Bronchial epithelial cell (primary cell): ENCODE data around the gene RPL19. TPM values are rescaled to one million over a fixed set of nuclear protein-coding genes. Genes with fewer than 3 reads are reported as not detected.

Source experiments
- DNase-seq: peaks from one replicate; pipeline ENCODE4 v3.0.0-alpha.2; 2010; ENCODE audit warnings: low read depth
- FAIRE-seq: peaks from 2 replicates; lab custom pipeline; 2011; peaks lifted over from hg19 to GRCh38; lab: Jason Lieb, UNC
- H3K27me3 ChIP-seq: 2 replicates; pipeline ENCODE4 v1.5.1; 2011; ENCODE audit warnings: low read length; ENCODE audit not compliant: control insufficient read depth, insufficient read depth
- H3K36me3 ChIP-seq: 2 replicates; pipeline ENCODE4 v1.5.1; 2011; ENCODE audit warnings: low read length; ENCODE audit not compliant: control insufficient read depth, insufficient read depth
- H3K4me3 ChIP-seq: 2 replicates; pipeline ENCODE4 v1.5.1; 2011; ENCODE audit warnings: mild to moderate bottlenecking, low read depth, low read length, control low read depth
- total RNA-seq: library from RNA; depleted of rRNA; stranded (reverse); fragments of >200 nt; gene quantifications from 2 replicates; pipeline ENCODE4 v1.2.1, GENCODE V29; 2014
- TF ChIP-seq, protein P1 (sequence below): IDR thresholded peaks from 2 replicates; pipeline ENCODE4 v1.5.1; 2011; ENCODE audit warnings: mild to moderate bottlenecking, moderate library complexity, low read length, control low read depth, inconsistent platforms; ENCODE audit not compliant: insufficient read depth, severe bottlenecking

The RPL19 gene
- total RNA-seq, 1 donor from 2014 or later = 3,067 TPM

GRCh38 chr17:39174920-39175694 lies 25.0 kb upstream of the RPL19 start:
- Histone ChIP-seq H3K4me3 (no peak overlapping the region), H3K27me3 (no peaks in the 10 kb centered on the region), H3K36me3 (peaks cover 9% of the 10 kb centered on the region)
- DNase-seq = peak; percentile 25
- TF ChIP-seq, protein P1, sequence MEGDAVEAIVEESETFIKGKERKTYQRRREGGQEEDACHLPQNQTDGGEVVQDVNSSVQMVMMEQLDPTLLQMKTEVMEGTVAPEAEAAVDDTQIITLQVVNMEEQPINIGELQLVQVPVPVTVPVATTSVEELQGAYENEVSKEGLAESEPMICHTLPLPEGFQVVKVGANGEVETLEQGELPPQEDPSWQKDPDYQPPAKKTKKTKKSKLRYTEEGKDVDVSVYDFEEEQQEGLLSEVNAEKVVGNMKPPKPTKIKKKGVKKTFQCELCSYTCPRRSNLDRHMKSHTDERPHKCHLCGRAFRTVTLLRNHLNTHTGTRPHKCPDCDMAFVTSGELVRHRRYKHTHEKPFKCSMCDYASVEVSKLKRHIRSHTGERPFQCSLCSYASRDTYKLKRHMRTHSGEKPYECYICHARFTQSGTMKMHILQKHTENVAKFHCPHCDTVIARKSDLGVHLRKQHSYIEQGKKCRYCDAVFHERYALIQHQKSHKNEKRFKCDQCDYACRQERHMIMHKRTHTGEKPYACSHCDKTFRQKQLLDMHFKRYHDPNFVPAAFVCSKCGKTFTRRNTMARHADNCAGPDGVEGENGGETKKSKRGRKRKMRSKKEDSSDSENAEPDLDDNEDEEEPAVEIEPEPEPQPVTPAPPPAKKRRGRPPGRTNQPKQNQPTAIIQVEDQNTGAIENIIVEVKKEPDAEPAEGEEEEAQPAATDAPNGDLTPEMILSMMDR = peak; percentile 93
- no peak for FAIRE-seq

DNA sequence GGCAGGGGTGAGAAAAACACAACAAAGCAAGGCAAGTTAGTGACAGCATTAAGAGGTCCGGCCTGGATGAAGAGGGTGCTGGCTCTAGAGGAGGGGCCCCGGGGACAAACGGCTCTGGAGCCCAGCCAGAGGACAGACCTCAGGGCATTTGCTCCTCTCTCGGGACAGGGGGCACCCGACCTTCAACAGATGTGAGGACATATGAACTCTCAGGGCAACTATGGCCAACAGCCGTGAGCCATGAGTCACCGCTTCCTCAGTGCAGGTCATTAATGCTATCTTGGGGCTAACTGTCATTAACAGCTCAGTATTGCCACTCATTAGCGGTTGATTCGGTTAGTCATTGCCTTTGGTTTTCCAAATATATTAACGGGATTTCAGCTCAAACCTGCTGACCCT lies 24.4 kb upstream of the RPL19 start:
- peaks cover 9% of the 10 kb centered on the region for H3K36me3 ChIP-seq
- DNase-seq = peak; percentile 21
- TF ChIP-seq, protein P1 = no peak
- H3K27me3 ChIP-seq = no peaks in the 10 kb centered on the region
- H3K4me3 ChIP-seq = no peak overlapping the region
- no peak for FAIRE-seq

DNA sequence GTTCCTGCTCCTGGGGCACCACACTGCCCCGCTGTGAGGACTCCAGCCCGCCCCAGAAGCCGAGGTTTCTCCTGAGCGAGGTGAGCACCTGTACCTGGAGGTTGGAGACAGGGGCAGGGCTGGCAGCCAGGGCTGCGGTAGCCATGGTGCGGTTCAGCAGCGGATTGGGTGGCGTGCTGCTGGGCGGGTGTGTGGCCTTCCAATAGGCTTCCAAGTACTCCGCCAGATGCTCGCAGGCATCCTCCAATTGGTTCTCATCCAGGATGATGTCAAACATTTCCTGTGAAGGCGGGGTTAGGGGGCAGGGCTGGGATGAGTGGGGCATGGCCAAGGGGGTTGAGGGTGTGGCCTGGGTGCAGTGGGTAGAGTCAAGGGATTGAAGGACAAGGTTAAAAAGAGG lies 22.8 kb upstream of the RPL19 start:
- TF ChIP-seq, protein P1 = no peak
- Histone ChIP-seq H3K4me3 (no peak overlapping the region), H3K36me3 (peaks cover 9% of the 10 kb centered on the region), H3K27me3 (no peaks in the 10 kb centered on the region)
- FAIRE-seq = no peak
- DNase-seq = no peak

GRCh38 chr17:39178536-39178935 lies 21.5 kb upstream of the RPL19 start:
- TF ChIP-seq, protein P1 = no peak
- FAIRE-seq (no peak), DNase-seq (peak; percentile 61)
- Histone ChIP-seq H3K27me3 (no peaks in the 10 kb centered on the region), H3K36me3 (peaks cover 13% of the 10 kb centered on the region), H3K4me3 (no peak overlapping the region)

GRCh38 chr17:39181303-39181702 lies 18.8 kb upstream of the RPL19 start:
- DNase-seq (no peak), FAIRE-seq (no peak)
- TF ChIP-seq, protein P1 = no peak
- peaks cover 25% of the 10 kb centered on the region for H3K36me3 ChIP-seq
- no peaks in the 10 kb centered on the region for H3K27me3 ChIP-seq
- no peak overlapping the region for H3K4me3 ChIP-seq

GRCh38 chr17:39183045-39183444 lies 17.0 kb upstream of the RPL19 start:
- TF ChIP-seq, protein P1 = no peak
- DNase-seq = no peak
- no peak for FAIRE-seq
- Histone ChIP-seq H3K4me3 (no peak overlapping the region), H3K27me3 (no peaks in the 10 kb centered on the region), H3K36me3 (peaks cover 25% of the 10 kb centered on the region)
